Measurements from ENCODE around the gene ZNF493. TPM values are rescaled to one million over a fixed set of nuclear protein-coding genes. Genes with fewer than 3 reads are reported as not detected.
A peak's percentile ranks its signal among the peaks of the same experiment; 100 is the strongest.

Gene ZNF493
- total RNA-seq, 1 donor from 2014 or later: 16.2 TPM

DNA sequence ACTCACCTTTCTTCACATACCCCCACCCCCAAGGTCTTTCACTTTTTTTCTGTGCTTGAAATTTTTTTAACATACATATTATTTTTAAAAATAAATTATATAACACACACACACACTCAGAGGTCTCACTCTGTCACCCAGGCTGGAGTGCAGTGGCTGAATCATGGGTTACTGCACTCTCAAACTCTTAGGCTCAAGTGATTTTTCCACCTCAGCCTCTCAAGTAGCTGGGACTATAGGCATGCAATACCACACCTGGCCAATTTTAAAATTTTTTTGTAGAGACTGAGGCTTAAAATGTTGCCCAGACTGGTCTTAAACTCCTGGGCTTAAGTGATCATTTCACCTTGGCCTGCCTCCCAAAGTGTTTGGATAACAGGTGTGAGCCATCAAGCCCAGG is 75.6 kb downstream of the ZNF493 start:
- Mint-ChIP-seq H3K36me3 (ENCODE audit: low read depth, unreplicated experiment) (peaks cover 4% of the 10 kb centered on the region), H3K27me3 (ENCODE audit: unreplicated experiment) (no peaks in the 10 kb centered on the region), H3K4me3 (ENCODE audit: unreplicated experiment) (no peak overlapping the region), H3K27ac (ENCODE audit: unreplicated experiment) (no peak overlapping the region), H3K4me1 (ENCODE audit: unreplicated experiment) (no peaks in the 10 kb centered on the region), H3K9me3 (ENCODE audit: unreplicated experiment) (peaks cover 11% of the 10 kb centered on the region)
- DNase-seq (ENCODE audit: low spot score): no peak
- TF ChIP-seq, protein P1, sequence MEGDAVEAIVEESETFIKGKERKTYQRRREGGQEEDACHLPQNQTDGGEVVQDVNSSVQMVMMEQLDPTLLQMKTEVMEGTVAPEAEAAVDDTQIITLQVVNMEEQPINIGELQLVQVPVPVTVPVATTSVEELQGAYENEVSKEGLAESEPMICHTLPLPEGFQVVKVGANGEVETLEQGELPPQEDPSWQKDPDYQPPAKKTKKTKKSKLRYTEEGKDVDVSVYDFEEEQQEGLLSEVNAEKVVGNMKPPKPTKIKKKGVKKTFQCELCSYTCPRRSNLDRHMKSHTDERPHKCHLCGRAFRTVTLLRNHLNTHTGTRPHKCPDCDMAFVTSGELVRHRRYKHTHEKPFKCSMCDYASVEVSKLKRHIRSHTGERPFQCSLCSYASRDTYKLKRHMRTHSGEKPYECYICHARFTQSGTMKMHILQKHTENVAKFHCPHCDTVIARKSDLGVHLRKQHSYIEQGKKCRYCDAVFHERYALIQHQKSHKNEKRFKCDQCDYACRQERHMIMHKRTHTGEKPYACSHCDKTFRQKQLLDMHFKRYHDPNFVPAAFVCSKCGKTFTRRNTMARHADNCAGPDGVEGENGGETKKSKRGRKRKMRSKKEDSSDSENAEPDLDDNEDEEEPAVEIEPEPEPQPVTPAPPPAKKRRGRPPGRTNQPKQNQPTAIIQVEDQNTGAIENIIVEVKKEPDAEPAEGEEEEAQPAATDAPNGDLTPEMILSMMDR (IDR thresholded peaks at IDR 0.05; ENCODE audit: unreplicated experiment): no peak

DNA sequence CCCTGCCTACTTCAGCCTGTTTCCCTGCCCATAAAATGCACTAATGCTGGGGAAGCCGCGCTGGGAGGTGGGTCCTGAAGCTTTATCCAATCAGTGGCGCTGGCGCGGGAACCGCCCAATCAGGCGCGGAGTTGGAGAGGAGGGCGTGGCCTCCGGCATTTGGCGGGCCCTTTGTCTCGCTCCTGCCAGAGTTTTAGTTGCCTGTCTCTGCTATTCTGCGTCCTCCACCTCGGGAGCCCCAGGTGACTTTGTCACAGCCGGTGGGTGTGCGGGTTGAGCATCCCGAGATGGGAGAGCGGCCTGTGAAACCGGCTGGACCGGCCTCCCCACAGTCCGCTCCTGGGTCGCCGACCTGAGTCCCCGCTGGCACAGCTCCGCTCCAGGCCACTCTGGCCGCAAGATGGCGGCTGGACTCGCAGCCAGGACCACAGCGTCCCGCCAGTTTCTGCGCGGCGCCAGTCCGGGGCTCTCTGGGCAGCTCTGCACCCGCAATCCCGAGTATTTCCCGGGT is 77.8 kb downstream of the ZNF493 start:
- peak; percentile 13 for DNase-seq (ENCODE audit: low spot score)
- Mint-ChIP-seq H3K4me3 (ENCODE audit: unreplicated experiment) (no peak overlapping the region), H3K27me3 (ENCODE audit: unreplicated experiment) (no peaks in the 10 kb centered on the region), H3K9me3 (ENCODE audit: unreplicated experiment) (peaks cover 6% of the 10 kb centered on the region), H3K4me1 (ENCODE audit: unreplicated experiment) (no peaks in the 10 kb centered on the region), H3K27ac (ENCODE audit: unreplicated experiment) (no peak overlapping the region), H3K36me3 (ENCODE audit: low read depth, unreplicated experiment) (no peaks in the 10 kb centered on the region)
- TF ChIP-seq, protein P1 (IDR thresholded peaks at IDR 0.05; ENCODE audit: unreplicated experiment): no peak

Other genes with a start within 250 kb of the ZNF493 start
- gene ZNF708, start 67.7 kb upstream of the ZNF493 start, total RNA-seq (ENCODE audit: unreplicated experiment): 25.0 TPM
- gene ZNF738, start 38.1 kb upstream of the ZNF493 start, total RNA-seq (ENCODE audit: unreplicated experiment): 24.0 TPM
- gene ZNF429, start 108.5 kb downstream of the ZNF493 start, total RNA-seq (ENCODE audit: unreplicated experiment): 14.1 TPM

Data from endothelial cell (in vitro differentiated cells).